Measurements from ENCODE around the gene HM13. TPM values are rescaled to one million over a fixed set of nuclear protein-coding genes. Genes with fewer than 3 reads are reported as not detected.
"Not testable (repeated sequence)": the region's sequence is repeated elsewhere in the genome, so short reads cannot be mapped to it uniquely, and the experiment has no call there.

Gene HM13
- polyA plus RNA-seq, 10 donors, result 70.3 to 105 (median 79.2) TPM

GRCh38 chr20:31580706-31581105 lies 66.5 kb downstream of the HM13 start:
- DNase-seq, result no peak

DNA sequence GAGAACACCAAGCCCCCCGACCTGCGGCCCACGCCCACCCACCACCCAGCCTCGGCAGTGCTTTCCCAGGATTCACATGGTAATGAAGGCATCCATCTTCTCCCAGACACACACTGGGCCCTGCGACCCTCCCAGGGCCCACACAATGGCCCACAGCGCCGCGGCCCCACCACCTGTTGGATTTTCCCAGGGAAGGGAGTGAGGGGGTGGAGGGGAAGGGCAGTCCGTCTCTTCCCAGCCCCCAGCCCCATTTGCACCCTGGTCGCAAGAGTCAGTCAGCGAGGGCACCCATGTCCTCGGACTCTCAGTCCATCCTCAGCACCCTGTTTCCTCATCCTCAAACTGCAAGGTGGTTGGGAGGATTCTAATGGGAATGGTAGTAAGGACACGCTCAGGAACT lies 67.1 kb downstream of the HM13 start:
- DNase-seq, result no peak

GRCh38 chr20:31587545-31588389 lies 73.5 kb downstream of the HM13 start:
- DNase-seq, result peak in 1 of 3 donors; percentile 77

GRCh38 chr20:31590717-31591225 lies 76.5 kb downstream of the HM13 start:
- DNase-seq, result no peak

DNA sequence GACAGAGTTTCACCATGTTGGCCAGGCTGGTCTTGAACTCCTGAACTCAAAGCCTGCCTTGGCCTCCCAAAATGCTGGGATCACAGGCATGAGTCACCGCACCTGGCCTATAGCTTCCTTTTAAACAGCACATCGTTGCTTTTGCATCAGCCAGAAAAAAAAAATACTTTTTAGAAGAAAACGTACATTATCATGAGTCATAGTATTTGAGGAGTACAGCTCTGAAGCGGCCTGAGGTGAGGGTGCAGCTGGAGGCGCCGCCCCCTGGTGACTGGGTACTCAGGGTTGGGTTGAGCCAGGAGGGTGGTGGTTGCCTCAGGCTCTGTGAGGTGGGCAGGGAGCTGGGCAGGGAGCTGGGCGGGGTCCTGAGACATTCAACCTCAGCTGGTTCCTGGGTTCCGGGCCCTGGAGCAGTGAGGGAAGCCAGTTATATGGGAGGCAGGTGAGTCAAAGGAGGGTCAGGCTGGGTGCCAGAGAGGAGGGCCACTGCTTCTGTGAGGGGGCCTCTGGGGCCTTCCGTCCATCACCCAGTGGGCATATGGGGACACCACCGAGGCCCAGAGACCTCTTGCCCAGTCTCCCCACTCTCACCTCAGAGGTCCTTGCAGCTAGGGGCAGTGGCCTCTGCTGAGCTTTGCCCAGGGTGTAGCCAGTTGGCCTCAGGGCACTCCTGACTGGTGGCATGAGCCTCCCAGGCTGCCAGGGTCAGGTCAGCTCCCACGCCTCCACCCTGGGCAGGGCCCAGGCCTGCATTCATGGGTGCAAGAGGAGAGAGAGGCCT lies 79.2 kb downstream of the HM13 start:
- peak in 1 of 3 donors; percentile 60 for DNase-seq

DNA sequence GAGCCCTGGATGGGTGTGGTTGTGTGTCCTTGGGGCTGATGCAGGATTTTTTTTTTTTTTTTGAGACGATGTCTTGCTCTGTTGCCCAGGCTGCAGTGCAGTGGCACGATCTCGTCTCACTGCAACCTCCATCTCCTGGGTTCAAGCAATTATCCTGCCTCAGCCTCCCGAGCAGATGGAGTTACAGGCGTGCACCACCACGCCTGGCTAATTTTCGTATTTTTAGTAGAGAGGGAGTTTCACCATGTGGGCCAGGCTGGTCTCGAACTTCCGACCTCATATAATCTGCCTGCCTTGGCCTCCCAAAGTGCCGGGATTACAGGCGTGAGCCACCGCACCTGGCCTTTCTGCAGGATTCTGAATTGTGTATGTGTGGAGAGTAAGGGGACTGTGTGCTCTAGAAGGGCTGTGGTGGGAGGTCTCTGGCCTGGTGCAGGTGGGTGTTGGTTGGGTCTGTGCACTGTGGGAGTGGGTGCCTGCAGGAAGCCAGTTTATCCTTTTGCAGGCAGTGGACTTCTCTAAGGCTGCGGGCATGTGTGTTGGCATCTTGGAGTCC lies 79.8 kb downstream of the HM13 start:
- DNase-seq, result no peak

DNA sequence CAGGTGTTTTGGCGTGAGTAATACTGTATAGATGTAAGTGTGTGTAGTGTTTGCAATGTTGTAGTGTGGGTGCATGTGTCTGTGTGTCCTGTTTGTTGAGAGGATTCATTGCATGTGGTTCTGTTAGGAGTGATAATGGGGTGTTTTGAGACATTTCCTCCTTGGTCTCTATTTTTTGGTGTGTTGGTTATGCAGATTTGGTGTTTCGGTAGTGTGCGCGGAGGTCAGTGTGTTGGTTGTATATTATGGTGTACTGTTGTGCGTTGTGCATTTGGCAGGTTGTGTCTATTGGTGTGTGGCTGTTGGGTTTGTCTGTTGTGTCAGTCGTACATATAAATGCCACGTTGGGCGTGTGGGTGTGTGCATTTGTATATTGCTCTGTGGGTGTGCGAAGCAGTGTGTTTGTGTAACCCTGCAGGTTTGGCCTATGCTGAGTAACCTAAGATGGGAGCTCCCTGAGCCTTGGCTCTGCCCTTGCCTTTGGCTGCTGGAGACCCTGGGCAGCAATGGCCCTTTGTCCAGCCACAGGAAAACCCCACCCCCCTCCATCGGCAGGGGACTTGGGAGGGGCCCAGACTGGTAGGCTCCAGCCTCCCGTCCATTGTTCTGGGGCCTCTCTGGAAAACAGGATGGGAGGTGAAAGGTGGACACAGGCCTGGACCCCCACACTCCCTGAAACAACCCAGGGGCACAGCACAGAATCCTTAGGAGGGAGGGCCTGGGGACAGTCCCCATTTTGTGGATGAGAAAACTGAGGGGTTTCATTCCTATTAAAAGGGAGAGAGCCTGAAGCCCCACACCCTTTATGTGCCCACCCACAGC lies 80.5 kb downstream of the HM13 start:
- peak in 1 of 3 donors; percentile 47 for DNase-seq

DNA sequence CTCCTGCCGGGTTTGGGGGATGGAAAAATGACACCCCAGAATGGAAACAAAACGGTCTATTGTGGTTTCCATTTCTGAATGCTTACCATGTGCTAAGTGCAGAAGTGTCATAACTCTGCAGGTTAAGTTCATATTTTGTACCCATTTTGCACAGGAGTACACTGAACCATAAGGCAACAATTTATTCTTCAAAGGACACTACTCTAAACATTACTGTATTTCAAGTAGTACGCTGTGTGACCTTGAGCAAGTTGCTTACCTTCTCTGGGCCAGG lies 81.1 kb downstream of the HM13 start:
- DNase-seq, result no peak

DNA sequence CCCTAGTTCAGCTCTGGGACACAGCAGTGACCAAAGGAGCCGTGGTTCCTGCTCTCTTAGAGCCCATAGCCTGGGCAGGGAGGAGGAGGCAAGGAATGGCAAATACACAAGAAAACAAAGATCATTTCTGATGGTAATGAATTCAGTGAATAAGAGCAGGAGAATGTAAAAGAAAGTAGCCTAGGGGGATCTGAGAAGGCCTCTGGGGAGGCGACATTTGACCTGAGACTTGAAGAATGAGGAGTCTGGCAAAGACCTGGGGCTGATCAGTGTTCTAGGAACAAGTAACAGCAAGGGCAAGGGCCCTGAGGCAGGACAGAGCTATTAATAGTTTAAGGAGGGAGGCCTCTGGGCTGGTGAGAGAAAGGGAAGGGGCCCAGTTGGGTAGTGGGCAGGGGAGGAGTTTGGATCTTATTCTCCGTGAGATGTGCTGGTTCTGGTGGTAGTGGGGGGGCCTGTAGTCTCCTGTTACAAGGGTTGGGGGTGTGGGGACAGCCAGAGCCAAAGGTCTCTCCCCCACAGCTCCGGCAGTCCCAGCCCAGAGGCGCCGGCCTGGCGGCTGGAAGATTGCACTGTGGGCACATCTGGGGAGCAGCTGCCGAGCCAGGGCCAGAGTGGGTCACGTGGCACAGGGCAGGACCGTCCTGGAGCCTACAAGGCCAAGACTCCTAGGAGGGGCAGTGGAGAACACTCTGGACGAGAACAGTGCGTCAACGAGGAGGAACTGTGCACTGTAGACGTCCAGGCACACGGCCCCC lies 81.6 kb downstream of the HM13 start:
- DNase-seq, result peak; percentile 65 to 87 (median 70)

GRCh38 chr20:31596412-31596715 lies 82.1 kb downstream of the HM13 start:
- DNase-seq, result not testable (repeated sequence)

DNA sequence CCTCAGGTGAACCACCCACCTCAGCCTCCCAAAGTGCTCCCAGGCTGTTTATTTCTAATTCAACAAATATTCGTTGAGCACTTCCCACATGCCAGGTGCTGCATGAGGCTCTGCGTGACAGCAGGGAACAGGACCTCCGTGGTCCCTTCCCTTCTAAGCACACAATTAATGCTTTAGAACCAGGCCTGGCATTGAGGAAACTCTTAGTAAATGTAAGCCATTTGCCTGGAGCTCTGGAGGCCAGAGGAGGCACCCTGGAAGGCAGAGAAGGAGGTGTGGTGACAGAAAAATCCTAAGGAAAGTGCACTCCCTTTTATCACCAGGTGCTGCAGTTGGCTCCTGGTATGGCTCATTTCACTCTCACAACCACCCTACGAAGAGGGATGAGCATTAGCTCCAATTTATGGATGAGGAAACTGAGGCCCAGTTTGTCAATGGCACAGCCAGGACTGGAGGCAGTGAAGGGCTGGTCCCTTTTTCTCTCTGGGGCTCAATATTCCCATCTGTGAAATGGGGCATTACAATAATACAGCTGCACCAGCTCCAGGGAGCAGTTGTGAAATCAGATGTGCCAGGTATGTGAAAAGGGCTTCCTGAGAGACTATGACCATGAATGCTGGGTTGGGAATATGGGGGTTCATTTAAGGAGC lies 82.7 kb downstream of the HM13 start:
- DNase-seq, result no peak

- no peak for DNase-seq
Observed at GRCh38 chr20:31597481-31597855, 83.2 kb downstream of the HM13 start.

DNA sequence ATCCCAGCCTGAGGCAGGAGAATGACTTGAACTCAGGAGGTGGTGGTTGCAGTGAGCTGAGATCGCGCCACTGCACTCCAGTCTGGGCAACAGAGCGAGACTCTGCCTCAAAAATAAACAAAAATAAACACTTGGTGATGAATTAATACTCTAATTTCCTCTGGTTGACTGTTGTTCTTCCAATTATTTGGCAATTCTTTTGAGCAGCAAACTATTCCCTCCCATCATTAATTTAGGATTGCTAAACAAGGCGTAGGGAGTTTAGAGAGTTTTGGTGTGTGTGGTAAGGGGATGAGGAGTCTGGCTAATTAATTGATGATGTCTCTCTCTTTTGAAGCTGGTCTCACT lies 88.2 kb downstream of the HM13 start:
- no peak for DNase-seq

DNA sequence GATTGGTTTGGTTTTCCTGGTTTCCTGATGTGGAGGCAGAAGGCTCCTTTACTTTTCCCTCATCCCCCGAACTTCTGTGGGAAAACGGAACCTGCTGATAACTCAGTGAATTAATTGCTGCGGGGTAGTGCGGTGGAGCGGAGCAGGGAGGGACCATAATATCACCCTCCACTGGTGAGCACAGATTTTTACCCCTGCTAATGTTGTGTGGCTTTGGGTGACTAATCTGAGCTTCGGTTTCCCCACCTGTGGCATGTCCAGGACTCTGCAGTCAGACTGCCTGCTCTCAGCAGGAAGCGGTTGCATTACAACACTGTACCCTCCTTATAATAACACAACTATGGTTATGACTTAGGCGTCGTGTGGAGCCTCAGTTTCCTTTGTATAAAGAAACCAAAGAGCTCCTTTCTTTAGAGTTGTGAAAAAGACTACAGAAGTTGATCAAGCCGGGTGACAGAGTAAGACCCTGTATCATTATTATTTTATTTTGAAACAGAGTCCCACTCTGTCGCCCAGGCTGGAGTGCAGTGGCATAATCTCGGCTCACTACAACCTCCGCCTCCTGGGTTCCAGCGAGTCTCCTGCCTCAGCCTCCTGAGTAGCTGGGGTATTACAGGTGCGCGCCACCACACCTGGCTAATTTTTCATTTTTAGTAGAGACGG lies 88.7 kb downstream of the HM13 start:
- DNase-seq, result no peak

DNA sequence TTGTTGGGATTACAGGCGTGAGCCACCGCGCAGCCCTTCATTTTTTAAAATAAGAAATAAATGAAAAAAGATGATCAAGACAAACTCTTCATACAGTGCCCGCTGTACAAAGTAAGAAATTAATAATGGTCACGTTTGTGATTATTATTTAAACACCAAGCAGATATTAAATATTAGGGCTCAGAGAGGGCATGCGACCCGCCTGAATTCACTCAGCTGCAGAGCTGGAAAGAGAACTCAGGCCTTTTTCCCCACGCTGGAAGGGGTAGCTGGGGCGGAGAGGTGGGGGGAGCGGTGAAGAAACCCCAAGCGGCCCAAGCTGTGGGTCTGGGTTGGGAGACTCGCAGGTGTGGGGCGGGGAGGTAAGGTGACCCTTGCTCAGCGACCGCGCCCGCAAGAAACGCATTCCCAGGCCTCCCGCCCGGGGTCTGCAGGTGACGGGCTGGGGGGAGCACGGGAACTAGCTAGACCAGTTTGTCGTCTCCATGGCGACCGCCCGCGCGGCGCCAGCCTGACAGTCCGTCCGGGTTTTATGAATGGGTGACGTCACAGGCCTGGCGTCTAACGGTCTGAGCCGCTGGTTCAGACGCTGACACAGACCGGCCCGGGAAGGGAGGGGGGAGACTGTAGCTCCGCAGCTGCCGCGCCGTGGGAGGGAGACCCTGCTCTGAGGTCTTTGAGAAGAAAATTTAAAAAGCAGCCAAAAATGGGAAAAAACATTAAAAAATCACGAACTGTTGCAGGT lies 89.8 kb downstream of the HM13 start:
- peak; percentile 94 to 97 (median 96) for DNase-seq

GRCh38 chr20:31604567-31605030 lies 90.4 kb downstream of the HM13 start:
- DNase-seq, result no peak

- peak; percentile 96 to 98 (median 96) for DNase-seq
Observed at GRCh38 chr20:31605031-31605901, 91.0 kb downstream of the HM13 start, which contains the start of gene ID1. ID1 (plus strand) TSS chr20:31605289; CDS start chr20:31605388, 99 bp downstream.
